SKM-1 treated with dmso at 0.1 percent for 144 hours (cell line): ENCODE measurements around the gene TRIM41.
"Not testable (repeated sequence)": the region's sequence is repeated elsewhere in the genome, so short reads cannot be mapped to it uniquely, and the experiment has no call there.

Experiments used
- DNase-seq: peaks from one replicate; lab custom pipeline; 2025; ENCODE audit not compliant: unreplicated experiment; lab: John Stamatoyannopoulos, UW

Gene TRIM41

DNA sequence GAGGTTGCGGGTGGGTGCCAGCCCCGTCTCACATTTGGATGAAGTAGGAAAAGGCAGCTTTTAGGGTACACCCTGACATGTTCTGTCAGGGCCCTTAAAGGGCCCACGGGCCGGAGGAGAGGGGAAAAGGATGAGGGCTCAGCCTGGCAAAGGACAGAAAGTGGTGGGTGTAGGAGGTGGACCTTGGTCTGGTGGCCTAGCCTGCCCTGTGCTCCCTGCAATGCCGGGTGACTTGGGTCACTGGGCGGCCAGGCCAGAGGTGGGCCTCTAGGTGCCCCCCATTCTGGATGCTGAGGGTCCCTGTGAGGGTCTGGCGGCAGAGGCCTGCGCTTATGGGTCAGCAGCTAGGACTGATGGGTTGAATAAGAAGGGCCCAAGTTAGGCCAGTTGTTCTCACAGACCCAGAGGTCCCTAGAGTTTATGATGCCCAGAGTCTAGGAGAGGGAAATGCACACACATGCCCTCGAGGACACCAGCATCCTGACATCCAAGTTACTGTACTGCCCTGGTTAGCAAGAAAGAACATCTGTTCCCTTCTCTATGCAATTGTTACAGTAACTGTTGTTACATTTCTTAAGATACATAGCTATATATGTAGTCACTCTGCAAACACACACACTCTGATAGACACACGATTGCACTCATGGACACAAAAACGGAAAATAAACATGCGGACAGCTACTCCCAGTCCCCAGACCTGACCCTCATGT lies 30.6 kb upstream of the TRIM41 start:
- DNase-seq: no peak

DNA sequence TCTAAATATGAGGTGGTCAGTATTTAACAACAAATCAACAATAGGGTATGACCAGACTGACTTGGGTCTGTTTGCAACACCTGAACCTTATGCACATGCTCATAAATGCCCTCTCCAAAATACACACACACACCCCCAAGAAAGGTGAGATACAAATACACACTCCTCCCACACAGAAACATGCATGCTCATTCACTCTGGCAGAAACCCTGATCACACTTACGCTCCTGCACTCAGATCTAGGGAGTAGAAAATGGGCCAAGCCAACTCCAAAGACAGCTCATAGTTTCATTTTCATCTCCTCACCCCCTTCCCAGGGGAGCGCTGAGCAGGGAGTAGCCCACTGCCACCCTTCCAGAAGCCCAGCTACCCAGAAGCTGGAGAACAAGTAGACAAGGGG lies 29.4 kb upstream of the TRIM41 start:
- DNase-seq: no peak

DNA sequence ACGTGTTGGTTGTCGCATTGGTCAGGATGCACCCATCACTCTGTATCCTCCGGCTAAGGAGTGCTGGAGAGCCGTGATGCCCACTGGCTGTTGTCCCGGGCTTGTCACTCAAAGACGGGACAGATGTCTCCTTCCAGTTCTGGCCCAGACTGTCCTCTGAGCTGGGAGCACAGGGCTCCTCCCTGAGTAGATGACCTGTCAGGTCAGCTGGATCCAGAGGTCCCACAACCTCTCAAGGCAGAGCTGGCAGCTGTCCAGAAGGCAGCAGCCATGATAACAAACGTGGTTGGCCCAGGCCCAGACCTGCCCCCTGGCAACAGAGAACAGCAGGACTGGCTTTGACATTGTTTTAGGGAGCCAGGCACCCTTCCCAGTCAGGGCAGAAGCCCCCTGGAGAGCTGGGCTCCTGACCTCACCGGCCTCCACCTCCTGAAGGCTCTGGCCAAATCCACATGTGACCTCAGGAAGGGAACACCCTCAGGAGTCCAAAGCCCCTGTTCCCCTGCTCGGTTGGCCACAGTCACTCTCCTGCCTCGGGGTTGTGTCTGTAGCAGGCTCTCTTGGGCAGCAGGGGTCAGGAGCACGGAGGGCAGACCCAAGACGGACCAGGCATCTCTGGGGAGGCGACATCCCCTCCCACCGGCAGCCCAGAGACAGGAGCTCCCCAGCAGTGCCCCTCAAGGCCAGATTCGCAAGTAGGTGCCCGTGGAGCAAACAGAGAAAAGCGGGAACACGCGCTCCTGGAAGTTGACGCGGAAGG lies 28.4 kb upstream of the TRIM41 start:
- no peak for DNase-seq

DNA sequence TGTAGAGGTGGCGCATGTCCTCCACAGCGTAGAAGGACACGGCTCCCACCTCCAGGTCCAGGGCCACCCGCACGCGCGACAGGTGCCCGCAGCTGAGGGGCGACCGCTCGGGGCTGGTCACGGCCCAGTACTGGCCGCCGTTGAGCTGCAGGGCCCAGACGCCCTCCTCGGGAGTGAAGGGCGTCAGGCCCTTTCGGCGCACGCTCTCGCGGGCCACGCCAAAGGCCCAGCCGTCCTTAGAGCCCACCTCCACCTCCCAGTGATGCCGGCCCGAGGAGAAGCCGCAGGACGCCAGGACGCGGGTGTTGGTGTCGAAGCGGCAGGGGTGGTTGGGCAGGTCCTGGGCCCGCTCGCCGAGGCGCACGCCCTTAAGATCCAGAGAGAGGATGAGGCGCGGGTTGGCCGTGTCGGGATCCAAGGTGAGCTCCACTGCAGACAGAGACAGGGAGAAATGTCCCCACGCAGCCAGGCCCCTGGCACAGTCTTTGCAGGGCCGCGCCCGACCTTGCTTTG lies 27.8 kb upstream of the TRIM41 start:
- no peak for DNase-seq

DNA sequence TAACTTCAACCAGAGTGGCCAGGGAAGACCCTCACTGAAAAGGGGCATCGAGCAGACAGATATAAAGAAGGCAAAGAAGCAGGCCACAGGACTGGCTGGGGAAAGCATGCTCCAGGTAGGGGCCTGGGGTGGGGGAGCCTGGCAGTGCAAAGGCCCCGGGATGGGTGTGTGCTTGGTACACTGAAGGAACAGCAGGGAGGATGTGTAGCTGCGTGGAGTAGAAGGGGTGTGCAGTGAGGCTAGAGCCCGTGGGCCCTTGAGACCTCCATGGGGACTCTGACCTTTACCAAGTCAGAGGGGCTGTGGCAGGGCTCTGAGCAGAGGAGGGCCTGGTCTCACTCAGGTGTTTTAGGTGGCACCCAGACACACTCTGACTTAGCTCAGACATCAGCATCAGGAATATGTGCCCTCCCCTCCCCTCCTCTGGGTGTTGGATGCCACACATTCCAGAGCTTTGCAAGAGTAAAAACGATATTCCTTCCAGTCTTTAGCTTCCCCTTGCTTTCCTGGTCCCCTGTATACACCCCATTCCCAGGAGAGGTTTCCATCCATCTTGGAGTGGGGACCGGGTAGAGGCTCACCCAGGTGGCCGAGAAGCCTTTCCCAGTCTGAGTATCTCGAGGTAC lies 25.6 kb upstream of the TRIM41 start:
- DNase-seq: no peak

GRCh38 chr5:181198106-181198685 lies 24.9 kb upstream of the TRIM41 start:
- DNase-seq: no peak

DNA sequence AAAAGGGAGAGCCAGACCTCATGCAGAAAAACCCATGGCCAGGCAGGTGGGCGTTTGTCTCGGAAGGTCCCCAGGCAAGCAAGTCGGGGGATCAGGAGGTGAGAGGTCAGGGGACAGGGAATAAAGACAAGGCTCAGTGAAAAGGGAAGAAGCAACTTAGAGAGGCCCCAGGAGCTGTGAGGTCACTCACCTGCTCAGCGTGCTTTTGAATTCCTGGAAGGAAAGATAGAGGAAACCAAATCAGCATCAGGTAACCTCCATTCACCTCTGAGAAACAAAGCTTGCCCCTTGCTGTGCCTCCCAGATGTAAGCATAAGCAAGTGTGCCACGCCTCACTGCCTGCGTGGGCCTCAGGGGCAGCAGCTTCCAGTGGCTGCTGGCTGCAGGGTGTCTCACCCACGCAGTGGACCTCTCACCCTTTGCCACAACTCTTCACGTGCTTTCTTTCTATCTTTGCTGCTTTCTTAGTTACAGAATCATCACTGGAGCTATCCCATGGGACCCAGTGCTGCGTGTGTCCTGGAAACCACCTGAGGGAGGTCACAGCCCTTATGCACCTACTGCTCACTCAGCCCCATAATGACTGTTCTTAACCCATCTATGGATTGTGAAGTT lies 24.1 kb upstream of the TRIM41 start:
- DNase-seq: no peak

GRCh38 chr5:181199881-181200638 lies 23.0 kb upstream of the TRIM41 start:
- DNase-seq: no peak

- no peak for DNase-seq
Measured at GRCh38 chr5:181200816-181201215, 22.3 kb upstream of the TRIM41 start.

- no peak for DNase-seq
Measured at GRCh38 chr5:181203093-181203711, 19.9 kb upstream of the TRIM41 start.

DNA sequence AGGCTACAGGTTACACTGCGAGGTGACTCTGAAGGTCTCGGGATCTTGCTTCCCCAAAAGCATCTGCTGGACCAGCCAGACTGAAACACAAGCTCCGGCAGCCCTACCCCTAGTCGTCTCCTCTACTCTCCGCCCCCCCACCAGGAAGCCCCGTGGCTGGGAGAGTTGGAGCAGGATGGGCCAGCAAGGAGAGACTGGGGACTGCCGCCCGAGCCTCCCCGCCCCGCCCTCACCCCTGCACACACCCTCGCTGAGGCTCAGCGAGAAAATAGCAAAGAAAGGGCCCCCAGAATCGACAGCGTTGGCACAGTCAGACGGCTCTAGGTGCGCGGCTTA lies 19.3 kb upstream of the TRIM41 start:
- no peak for DNase-seq

GRCh38 chr5:181204113-181204825 lies 18.8 kb upstream of the TRIM41 start:
- no peak for DNase-seq

DNA sequence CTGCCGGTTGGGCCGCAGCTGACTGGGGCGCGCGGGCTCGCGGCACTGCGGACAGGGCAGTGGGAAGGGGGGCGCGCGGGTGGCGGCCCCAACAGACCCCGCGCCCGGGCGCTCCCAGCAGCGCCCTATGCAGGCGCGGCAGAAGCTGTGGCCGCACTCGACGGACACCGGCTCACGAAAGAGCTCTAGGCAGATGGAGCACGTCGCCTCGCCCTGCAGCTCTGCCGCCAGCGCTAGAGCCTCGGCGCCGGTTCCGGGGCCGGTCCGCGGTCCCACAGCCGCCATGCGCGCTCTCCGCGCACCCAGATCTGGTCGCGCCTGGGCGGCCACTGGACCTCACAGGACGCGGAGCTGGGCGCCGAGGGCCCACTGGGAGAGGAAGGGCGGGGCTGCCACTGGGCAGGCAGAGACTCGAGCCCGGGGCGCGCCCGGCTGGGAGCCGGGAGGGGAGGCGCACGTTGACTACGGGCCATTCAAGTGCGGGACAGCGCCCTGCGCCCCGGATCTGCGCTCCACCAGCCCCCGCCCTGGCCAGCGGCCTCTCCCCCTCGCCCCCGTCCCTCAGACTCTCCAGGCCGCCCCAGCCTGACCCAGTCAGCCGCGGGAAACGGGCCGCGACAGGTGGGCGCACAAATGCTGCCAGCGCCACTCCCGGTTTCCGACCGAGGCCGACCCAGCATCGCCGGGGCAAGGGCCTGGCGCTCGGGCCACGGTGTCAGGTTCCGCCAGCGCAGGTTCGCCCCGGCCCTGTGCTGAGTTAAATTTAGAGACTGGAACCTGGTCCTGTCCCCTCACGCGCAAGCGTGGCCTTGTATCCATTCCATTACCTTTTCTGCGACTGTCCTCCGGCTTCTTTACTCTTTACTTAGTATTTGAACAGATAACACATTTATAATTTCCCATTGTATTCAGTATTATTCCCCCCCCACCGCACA lies 18.0 kb upstream of the TRIM41 start, which contains the start of gene TRIM7:
TSS of gene TRIM7 (minus strand) at position 371 of the 935 bp plus-strand sequence. CDS start at position 285, 86 bp downstream.
- DNase-seq: no peak

GRCh38 chr5:181205761-181206649 lies 17.1 kb upstream of the TRIM41 start:
- DNase-seq: no peak

GRCh38 chr5:181207214-181207959 lies 15.7 kb upstream of the TRIM41 start:
- no peak for DNase-seq

DNA sequence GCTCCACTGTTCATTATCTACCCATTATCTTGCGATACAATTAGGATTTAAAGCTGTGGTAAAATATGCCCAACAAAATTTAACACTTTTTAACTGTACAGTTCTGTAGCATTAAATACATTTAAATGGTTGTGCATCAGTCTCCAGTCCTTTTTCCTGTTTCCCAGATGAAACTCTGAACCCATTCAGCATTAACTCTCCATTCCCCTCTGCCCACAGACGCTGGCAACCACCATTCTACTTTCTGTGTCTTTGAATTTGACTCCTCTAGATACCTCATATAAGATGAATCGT lies 15.2 kb upstream of the TRIM41 start:
- DNase-seq: no peak

DNA sequence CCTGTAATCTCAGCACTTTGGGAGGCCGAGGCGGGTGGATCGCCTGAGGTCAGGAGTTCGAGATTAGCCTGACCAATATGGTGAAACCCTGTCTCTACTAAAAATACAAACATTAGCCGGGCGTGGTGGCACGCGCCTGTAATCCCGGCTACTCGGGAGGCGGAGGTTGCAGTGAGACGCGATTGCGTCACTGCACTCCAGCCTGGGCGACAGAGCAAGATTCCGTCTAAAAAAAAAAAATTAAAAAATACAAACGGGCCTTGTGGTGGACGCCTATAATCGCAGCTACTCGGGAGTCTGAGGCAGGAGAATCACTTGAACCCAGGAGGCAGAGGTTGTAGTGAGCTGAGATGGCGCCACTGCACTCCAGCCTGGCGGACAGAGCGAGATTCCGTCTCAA lies 14.1 kb upstream of the TRIM41 start:
- DNase-seq: not testable (repeated sequence)
